Fibroblast of lung (primary cell): ENCODE results near the gene OSBP2. TPM values are rescaled to one million over a fixed set of nuclear protein-coding genes. Genes with fewer than 3 reads are reported as not detected.

ENCODE experiments used
- DNase-seq, 2 donors: peaks; one replicate each; pipeline versions ENCODE4 v3.0.0 to v3.0.0-alpha.2; 2010; ENCODE audit warnings: low read depth in 2 of 2
- H2AFZ ChIP-seq: 2 replicates; pipeline ENCODE4 v1.5.1; 2012; ENCODE audit warnings: low read length, control low read depth, inconsistent platforms
- H3K27ac ChIP-seq: 2 replicates; pipeline ENCODE4 v1.5.1; 2011; ENCODE audit warnings: low read length, control low read depth; ENCODE audit not compliant: insufficient read depth
- H3K27me3 ChIP-seq: 2 replicates; pipeline ENCODE4 v1.5.1; 2011; ENCODE audit warnings: mild to moderate bottlenecking, low read length; ENCODE audit not compliant: control insufficient read depth, insufficient read depth
- H3K36me3 ChIP-seq: 2 replicates; pipeline ENCODE4 v1.5.1; 2011; ENCODE audit warnings: low read length; ENCODE audit not compliant: control insufficient read depth, insufficient read depth
- H3K4me1 ChIP-seq: 2 replicates; pipeline ENCODE4 v1.5.1; 2011; ENCODE audit warnings: low read length; ENCODE audit not compliant: control insufficient read depth, insufficient read depth; ENCODE audit errors: extremely low read depth
- H3K4me2 ChIP-seq: 2 replicates; pipeline ENCODE4 v1.5.1; 2011; ENCODE audit warnings: low read length, control low read depth; ENCODE audit not compliant: insufficient read depth; ENCODE audit errors: extremely low read depth
- H3K4me3 ChIP-seq, 4 experiments: fragments of 200-600 bp in 1 of 4; sonication (generic) in 1 of 4; replicated peaks in 1 of 4; 2 replicates each; pipeline ENCODE4 v1.5.1; 2011 to 2016; ENCODE audit warnings: low read length in 4 of 4, low read depth in 3 of 4, mild to moderate bottlenecking in 3 of 4, control low read depth in 2 of 4, inconsistent platforms in 1 of 4, mixed read lengths in 1 of 4; ENCODE audit not compliant: insufficient read depth in 1 of 4; ENCODE audit errors: control extremely low read depth in 1 of 4
- H3K79me2 ChIP-seq: 2 replicates; pipeline ENCODE4 v1.5.1; 2012; ENCODE audit warnings: mild to moderate bottlenecking, low read length, inconsistent platforms; ENCODE audit not compliant: control insufficient read depth, insufficient read depth
- H3K9ac ChIP-seq: 2 replicates; pipeline ENCODE4 v1.5.1; 2011; ENCODE audit warnings: mild to moderate bottlenecking, low read length, control low read depth; ENCODE audit not compliant: insufficient read depth
- H3K9me3 ChIP-seq: 2 replicates; pipeline ENCODE4 v1.5.1; 2012; ENCODE audit warnings: low read depth, low read length; ENCODE audit not compliant: control insufficient read depth, insufficient read depth
- H4K20me1 ChIP-seq: 2 replicates; pipeline ENCODE4 v1.5.1; 2011; ENCODE audit warnings: low read length; ENCODE audit not compliant: control insufficient read depth, insufficient read depth; ENCODE audit errors: extremely low read depth
- EZH2 ChIP-seq: IDR thresholded peaks from 2 replicates; pipeline ENCODE4 v1.5.1; 2012; ENCODE audit warnings: low read length, control low read depth, mild to moderate bottlenecking; ENCODE audit errors: missing control alignments
- polyA plus RNA-seq, 2 donors: library from polyadenylated mRNA; depleted of rRNA in 1 of 2; stranded (reverse) in 1 of 2; unstranded in 1 of 2; fragments of >200 nt; gene quantifications; 2 replicates each; pipeline ENCODE4 v1.2.1, GENCODE V29; 2011 to 2012; ENCODE audit warnings: missing spikeins in 1 of 2
- total RNA-seq: library from RNA; depleted of rRNA; stranded (reverse); fragments of >200 nt; gene quantifications from 2 replicates; pipeline ENCODE4 v1.2.1, GENCODE V29; 2014
- TF ChIP-seq, protein P1 (sequence below), 2 donors: IDR thresholded peaks in 1 of 2; conservative IDR thresholded peaks in 1 of 2; 1 replicate in 1 of 2; 2 replicates in 1 of 2; pipeline ENCODE4 v1.5.1; 2011 to 2012; ENCODE audit warnings: low read length in 2 of 2, control low read depth in 1 of 2, inconsistent platforms in 1 of 2, low read depth in 1 of 2, mild to moderate bottlenecking in 1 of 2

Gene OSBP2
- total and polyA plus RNA-seq, 2 donors (not counting 1 experiment from before 2014, with no cell fraction given), result 0.40 to 3.8 TPM

DNA sequence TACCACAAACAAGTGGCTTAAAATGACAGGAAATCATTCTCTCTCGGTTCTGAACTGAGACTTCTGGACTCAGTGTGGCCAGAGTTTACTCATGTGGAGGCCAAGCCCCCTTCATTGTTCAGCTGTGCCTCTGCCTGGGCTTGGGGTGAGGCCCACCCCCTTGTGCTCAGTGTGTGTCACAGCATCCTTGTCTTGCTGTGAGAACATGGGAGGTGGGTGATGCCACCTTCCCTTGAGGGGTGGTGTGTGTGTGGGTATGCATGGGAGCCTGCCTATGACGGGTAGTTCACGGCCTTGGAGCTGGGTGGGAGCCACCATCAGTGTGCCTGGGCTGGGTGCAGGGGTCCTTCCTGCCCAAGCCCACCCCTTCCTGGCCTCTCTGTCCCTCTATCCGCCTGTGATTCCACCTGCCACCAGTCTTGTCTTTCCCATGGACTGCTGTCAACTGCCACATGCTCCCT is 172.2 kb downstream of the OSBP2 start:
- Histone ChIP-seq H3K9me3 (no peaks in the 10 kb centered on the region), H4K20me1 (no peaks in the 10 kb centered on the region), H3K4me3 (no peak overlapping the region), H3K79me2 (no peaks in the 10 kb centered on the region), H3K36me3 (no peaks in the 10 kb centered on the region), H3K27me3 (no peaks in the 10 kb centered on the region), H2AFZ (no peak overlapping the region), H3K4me1 (no peaks in the 10 kb centered on the region), H3K4me2 (no peak overlapping the region), H3K9ac (no peak overlapping the region), H3K27ac (no peak overlapping the region)
- no peak for DNase-seq
- no peak for TF ChIP-seq EZH2
- TF ChIP-seq, protein P1, sequence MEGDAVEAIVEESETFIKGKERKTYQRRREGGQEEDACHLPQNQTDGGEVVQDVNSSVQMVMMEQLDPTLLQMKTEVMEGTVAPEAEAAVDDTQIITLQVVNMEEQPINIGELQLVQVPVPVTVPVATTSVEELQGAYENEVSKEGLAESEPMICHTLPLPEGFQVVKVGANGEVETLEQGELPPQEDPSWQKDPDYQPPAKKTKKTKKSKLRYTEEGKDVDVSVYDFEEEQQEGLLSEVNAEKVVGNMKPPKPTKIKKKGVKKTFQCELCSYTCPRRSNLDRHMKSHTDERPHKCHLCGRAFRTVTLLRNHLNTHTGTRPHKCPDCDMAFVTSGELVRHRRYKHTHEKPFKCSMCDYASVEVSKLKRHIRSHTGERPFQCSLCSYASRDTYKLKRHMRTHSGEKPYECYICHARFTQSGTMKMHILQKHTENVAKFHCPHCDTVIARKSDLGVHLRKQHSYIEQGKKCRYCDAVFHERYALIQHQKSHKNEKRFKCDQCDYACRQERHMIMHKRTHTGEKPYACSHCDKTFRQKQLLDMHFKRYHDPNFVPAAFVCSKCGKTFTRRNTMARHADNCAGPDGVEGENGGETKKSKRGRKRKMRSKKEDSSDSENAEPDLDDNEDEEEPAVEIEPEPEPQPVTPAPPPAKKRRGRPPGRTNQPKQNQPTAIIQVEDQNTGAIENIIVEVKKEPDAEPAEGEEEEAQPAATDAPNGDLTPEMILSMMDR (conservative IDR thresholded peaks at IDR 0.05 in 1 of 2, IDR thresholded peaks at IDR 0.05 in 1 of 2; ENCODE audit: low read depth in 1 of 2, low read length in 2 of 2), result no peak

DNA sequence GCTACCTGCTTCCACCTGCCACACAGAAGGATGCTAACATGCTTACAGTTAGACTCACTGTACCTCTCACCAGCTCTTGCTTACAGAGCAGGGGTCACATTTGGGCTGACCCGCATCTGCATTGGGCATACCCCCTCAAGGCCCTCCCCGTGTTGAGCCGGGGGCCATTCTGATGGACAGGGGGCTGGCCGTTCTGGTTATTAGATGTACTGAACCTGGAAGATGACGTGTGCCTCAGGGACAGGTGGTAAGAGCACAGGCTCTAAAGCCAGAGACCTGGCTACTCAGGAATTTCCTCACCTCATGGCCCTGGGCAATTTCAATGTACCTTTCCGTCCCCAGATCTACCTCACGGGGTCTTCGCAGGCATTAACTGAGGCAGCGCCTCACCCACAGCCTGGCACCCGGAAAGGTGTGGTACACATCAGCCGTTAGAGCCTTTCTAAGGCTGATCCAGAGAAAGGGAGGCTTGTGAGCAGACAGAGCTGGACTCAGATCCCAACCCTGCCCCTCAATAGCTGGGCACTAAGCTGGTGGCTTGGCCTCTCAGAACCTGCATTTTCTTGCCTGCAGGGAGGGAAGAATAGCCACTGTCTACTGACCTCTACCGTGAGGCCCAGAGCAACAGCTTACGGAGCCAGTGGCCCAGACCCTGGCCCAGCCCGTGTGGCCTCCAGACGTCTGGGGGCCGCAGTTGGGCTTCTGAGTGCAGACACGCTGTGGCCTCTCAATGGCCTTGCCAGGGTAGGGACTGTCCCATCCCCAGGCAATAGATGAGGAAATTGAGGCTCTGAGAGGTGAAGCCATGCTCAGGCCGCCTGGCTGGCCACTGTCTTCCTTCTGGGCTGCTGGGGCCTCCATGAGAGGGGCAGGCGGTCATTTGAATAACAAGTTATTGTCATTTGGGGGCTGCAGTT is 173.3 kb downstream of the OSBP2 start:
- Histone ChIP-seq H3K9me3 (no peaks in the 10 kb centered on the region), H3K4me1 (no peaks in the 10 kb centered on the region), H4K20me1 (no peaks in the 10 kb centered on the region), H3K36me3 (no peaks in the 10 kb centered on the region), H3K79me2 (no peaks in the 10 kb centered on the region), H3K4me3 (no peak overlapping the region), H3K27me3 (no peaks in the 10 kb centered on the region), H2AFZ (no peak overlapping the region), H3K4me2 (no peak overlapping the region), H3K27ac (no peak overlapping the region), H3K9ac (no peak overlapping the region)
- DNase-seq, result no peak
- TF ChIP-seq EZH2, result no peak
- TF ChIP-seq, protein P1 (conservative IDR thresholded peaks at IDR 0.05 in 1 of 2, IDR thresholded peaks at IDR 0.05 in 1 of 2; ENCODE audit: low read depth in 1 of 2, low read length in 2 of 2), result no peak

DNA sequence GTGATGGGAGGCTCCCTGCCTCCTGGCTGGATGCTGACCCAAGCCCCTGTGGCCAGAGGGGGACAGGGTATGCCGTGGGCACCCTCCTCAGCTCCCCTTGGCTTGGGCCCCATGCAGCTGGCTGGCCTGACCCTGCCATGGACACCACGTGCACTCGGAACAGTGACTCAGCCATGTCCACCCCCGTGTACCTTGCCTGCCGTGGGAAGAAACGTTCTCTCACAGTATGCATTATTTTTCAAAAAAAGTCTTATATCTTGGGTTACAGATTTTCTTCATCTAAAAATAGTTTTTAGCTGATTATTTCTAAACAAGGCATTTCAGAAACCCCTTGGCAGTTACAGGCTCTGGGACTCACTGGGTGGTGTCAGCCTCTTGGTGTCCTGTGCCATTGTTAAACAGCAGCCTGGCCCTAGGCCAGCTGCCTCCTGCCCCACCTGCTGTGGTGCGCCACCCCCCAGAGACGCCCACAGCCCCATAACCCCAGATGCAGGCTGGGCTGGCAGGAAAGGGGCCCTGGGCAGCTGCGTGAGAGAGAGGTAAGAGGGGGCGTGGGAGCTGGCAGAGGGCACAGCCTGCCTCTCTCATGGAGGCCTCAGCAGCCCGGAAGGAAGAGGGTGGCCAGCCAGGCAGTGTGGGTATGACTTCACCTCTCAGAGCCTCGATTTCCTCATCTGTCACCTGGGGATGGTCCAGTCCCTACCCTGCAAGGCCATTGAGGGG is 174.2 kb downstream of the OSBP2 start:
- no peak overlapping the region for H3K27ac ChIP-seq
- H2AFZ ChIP-seq, result no peak overlapping the region
- no peak overlapping the region for H3K9ac ChIP-seq
- no peak overlapping the region for H3K4me3 ChIP-seq
- H4K20me1 ChIP-seq, result no peaks in the 10 kb centered on the region
- H3K36me3 ChIP-seq, result no peaks in the 10 kb centered on the region
- peak; percentile 35 to 50 for DNase-seq
- H3K9me3 ChIP-seq, result no peaks in the 10 kb centered on the region
- TF ChIP-seq, protein P1 (conservative IDR thresholded peaks at IDR 0.05 in 1 of 2, IDR thresholded peaks at IDR 0.05 in 1 of 2; ENCODE audit: low read depth in 1 of 2, low read length in 2 of 2), result no peak
- no peak for TF ChIP-seq EZH2
- H3K4me1 ChIP-seq, result no peaks in the 10 kb centered on the region
- H3K4me2 ChIP-seq, result no peak overlapping the region
- no peaks in the 10 kb centered on the region for H3K79me2 ChIP-seq
- no peaks in the 10 kb centered on the region for H3K27me3 ChIP-seq
